Mesenchymal stem cell (in vitro differentiated cells and primary cell): ENCODE measurements around the gene RSPH3.
A peak's percentile ranks its signal among the peaks of the same experiment; 100 is the strongest.

Source experiments
- DNase-seq: peaks from one replicate; pipeline ENCODE4 v3.0.0-alpha.2; 2013
- H2AFZ ChIP-seq: one replicate; pipeline ENCODE4 v1.6.1; 2013; ENCODE audit warnings: low read depth, mild to moderate bottlenecking, control low read depth, inconsistent platforms, low read length, moderate library complexity
- H2AK5ac ChIP-seq: 2 replicates; pipeline ENCODE4 v1.6.1; 2013; ENCODE audit warnings: low read length, moderate library complexity, mild to moderate bottlenecking, inconsistent platforms; ENCODE audit not compliant: severe bottlenecking
- H2BK120ac ChIP-seq: one replicate; pipeline ENCODE4 v1.6.1; 2013; ENCODE audit warnings: low read depth, mild to moderate bottlenecking, inconsistent platforms, low read length, moderate library complexity
- H2BK12ac ChIP-seq, 2 experiments: one replicate each; pipeline ENCODE4 v1.6.1; 2013; ENCODE audit warnings: inconsistent platforms in 2 of 2, low read length in 2 of 2, mild to moderate bottlenecking in 2 of 2, moderate library complexity in 2 of 2, control low read depth in 1 of 2
- H2BK15ac ChIP-seq: one replicate; pipeline ENCODE4 v1.6.1; 2013; ENCODE audit warnings: mild to moderate bottlenecking, low read depth, inconsistent platforms; ENCODE audit not compliant: poor library complexity, severe bottlenecking
- H2BK5ac ChIP-seq: 2 replicates; pipeline ENCODE4 v1.6.1; 2013; ENCODE audit warnings: low read depth, mild to moderate bottlenecking, low read length, control low read depth, inconsistent platforms; ENCODE audit not compliant: poor library complexity, severe bottlenecking
- H3K14ac ChIP-seq, 2 experiments: one replicate each; pipeline ENCODE4 v1.6.1; 2013; ENCODE audit warnings: inconsistent platforms in 2 of 2, low read length in 2 of 2, control low read depth in 1 of 2, mild to moderate bottlenecking in 1 of 2, moderate library complexity in 1 of 2
- H3K18ac ChIP-seq, 2 experiments: one replicate each; pipeline ENCODE4 v1.6.1; 2013; ENCODE audit warnings: inconsistent platforms in 2 of 2, low read length in 2 of 2, control low read depth in 1 of 2, low read depth in 1 of 2, mild to moderate bottlenecking in 1 of 2
- H3K23ac ChIP-seq, 2 experiments: one replicate each; pipeline ENCODE4 v1.6.1; 2013; ENCODE audit warnings: inconsistent platforms in 2 of 2, low read length in 2 of 2, mild to moderate bottlenecking in 2 of 2, moderate library complexity in 2 of 2, control low read depth in 1 of 2
- H3K27ac ChIP-seq: 2 replicates; pipeline ENCODE4 v1.5.1; 2013; ENCODE audit warnings: mild to moderate bottlenecking, moderate library complexity, low read length, control low read depth, inconsistent platforms; ENCODE audit not compliant: poor library complexity, severe bottlenecking
- H3K27me3 ChIP-seq, 2 experiments: 2 replicates each; pipeline versions ENCODE4 v1.6.1 to v1.7.0; 2013; ENCODE audit warnings: low read length in 2 of 2, mild to moderate bottlenecking in 2 of 2, moderate library complexity in 2 of 2, control low read depth in 1 of 2, inconsistent platforms in 1 of 2; ENCODE audit not compliant: control insufficient read depth in 1 of 2, insufficient read depth in 1 of 2
- H3K36me3 ChIP-seq, 2 experiments: 2 replicates each; pipeline versions ENCODE4 v1.6.1 to v1.7.0; 2013; ENCODE audit warnings: low read length in 2 of 2, control low read depth in 1 of 2, inconsistent platforms in 1 of 2, low read depth in 1 of 2, mild to moderate bottlenecking in 1 of 2; ENCODE audit not compliant: insufficient read depth in 2 of 2, control insufficient read depth in 1 of 2
- H3K4ac ChIP-seq, 2 experiments: one replicate each; pipeline ENCODE4 v1.6.1; 2013; ENCODE audit warnings: inconsistent platforms in 2 of 2, low read length in 2 of 2, mild to moderate bottlenecking in 2 of 2, moderate library complexity in 2 of 2, control low read depth in 1 of 2, low read depth in 1 of 2
- H3K4me1 ChIP-seq: 2 replicates; pipeline ENCODE4 v1.6.1; 2013; ENCODE audit warnings: low read depth, low read length, control low read depth; ENCODE audit not compliant: control insufficient read depth, insufficient read depth
- H3K4me2 ChIP-seq: 2 replicates; pipeline ENCODE4 v1.6.1; 2013; ENCODE audit warnings: low read length, mild to moderate bottlenecking, inconsistent platforms; ENCODE audit not compliant: poor library complexity, severe bottlenecking
- H3K4me3 ChIP-seq, 2 experiments: 2 replicates each; pipeline versions ENCODE4 v1.5.1 to v1.7.0; 2013; ENCODE audit warnings: low read length in 2 of 2, mild to moderate bottlenecking in 2 of 2, control low read depth in 1 of 2, low read depth in 1 of 2; ENCODE audit not compliant: insufficient read depth in 1 of 2
- H3K79me1 ChIP-seq: replicated peaks from 2 replicates; pipeline ENCODE4 v1.6.1; 2013; ENCODE audit warnings: mild to moderate bottlenecking, control low read depth, low read length, inconsistent platforms; ENCODE audit not compliant: poor library complexity, severe bottlenecking
- H3K9ac ChIP-seq: 2 replicates; pipeline ENCODE4 v1.7.0; 2013; ENCODE audit warnings: mild to moderate bottlenecking, low read length, moderate library complexity
- H3K9me3 ChIP-seq: 2 replicates; pipeline ENCODE4 v1.7.0; 2013; ENCODE audit warnings: mild to moderate bottlenecking, low read length; ENCODE audit not compliant: control insufficient read depth
- H4K8ac ChIP-seq: one replicate; pipeline ENCODE4 v1.6.1; 2013; ENCODE audit warnings: inconsistent platforms, mild to moderate bottlenecking, low read length, moderate library complexity
- H4K91ac ChIP-seq: one replicate; pipeline ENCODE4 v1.6.1; 2013; ENCODE audit warnings: mild to moderate bottlenecking, low read length, inconsistent platforms
- WGBS: methylation state at CpG from one replicate; pipeline ENCODE4 v1.1.7; 2013; ENCODE audit warnings: mixed read lengths; 5-methylcytosine and 5-hydroxymethylcytosine counted together

The RSPH3 gene

DNA sequence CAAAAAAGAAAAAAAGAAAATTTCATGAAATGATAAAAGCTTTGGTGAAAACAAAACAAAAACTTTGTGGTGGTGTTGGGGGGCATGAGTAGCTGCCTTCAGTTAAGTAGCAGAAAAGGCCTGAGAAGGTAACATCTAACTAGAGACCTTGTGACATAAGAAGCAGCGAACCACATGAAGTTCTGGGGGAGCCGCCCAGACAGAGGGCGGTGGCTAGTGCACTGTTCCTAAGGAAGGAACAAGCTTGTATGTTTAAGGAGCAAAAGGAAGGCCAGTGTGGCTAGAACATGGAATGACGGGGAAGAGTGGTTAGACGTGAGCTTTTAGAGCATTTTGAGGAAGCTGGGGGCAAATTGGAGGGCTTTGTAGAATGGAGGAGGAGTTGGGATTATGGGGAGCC, 7.5 kb upstream of the RSPH3 start:
- Histone ChIP-seq H3K9ac (no peak overlapping the region), H2AK5ac (no peak overlapping the region), H3K4ac (no peak overlapping the region), H2AFZ (no peak overlapping the region), H3K27me3 (no peaks in the 10 kb centered on the region), H3K36me3 (no peaks in the 10 kb centered on the region), H3K79me1 (peaks cover 1% of the 10 kb centered on the region), H3K4me2 (no peak overlapping the region), H2BK15ac (no peak overlapping the region), H3K23ac (no peak overlapping the region), H2BK12ac (no peak overlapping the region), H4K91ac (no peak overlapping the region), H3K4me1 (peaks cover 3% of the 10 kb centered on the region), H3K14ac (no peak overlapping the region), H3K18ac (no peak overlapping the region), H3K4me3 (no peak overlapping the region), H2BK5ac (no peak overlapping the region), H4K8ac (no peak overlapping the region), H3K27ac (no peak overlapping the region), H3K9me3 (no peaks in the 10 kb centered on the region), H2BK120ac (no peak overlapping the region)
- WGBS, result 94% methylated on average over 5 of the region's 5 CpGs
- no peak for DNase-seq

- no peak overlapping the region for H2AK5ac ChIP-seq
- H3K9ac ChIP-seq, result no peak overlapping the region
- H4K91ac ChIP-seq, result no peak overlapping the region
- H3K14ac ChIP-seq, result no peak overlapping the region
- no peaks in the 10 kb centered on the region for H3K27me3 ChIP-seq
- no peak overlapping the region for H2BK12ac ChIP-seq
- no peak overlapping the region for H3K4me2 ChIP-seq
- no peak overlapping the region for H3K4ac ChIP-seq
- H2BK5ac ChIP-seq, result no peak overlapping the region
- H3K18ac ChIP-seq, result no peak overlapping the region
- H2BK15ac ChIP-seq, result no peak overlapping the region
- H2AFZ ChIP-seq, result no peak overlapping the region
- H3K36me3 ChIP-seq, result no peaks in the 10 kb centered on the region
- no peak overlapping the region for H4K8ac ChIP-seq
- no peaks in the 10 kb centered on the region for H3K9me3 ChIP-seq
- H3K4me1 ChIP-seq, result peaks cover 5% of the 10 kb centered on the region
- H3K4me3 ChIP-seq, result no peak overlapping the region
- H3K23ac ChIP-seq, result no peak overlapping the region
- peaks cover 4% of the 10 kb centered on the region for H3K79me1 ChIP-seq
- no peak overlapping the region for H3K27ac ChIP-seq
- no peak for DNase-seq
- 89% methylated on average over 5 of the region's 5 CpGs for WGBS
- no peak overlapping the region for H2BK120ac ChIP-seq
These were observed 5.4 kb upstream of the RSPH3 start for GRCh38 chr6:159005436-159005835.

GRCh38 chr6:159004592-159004991, 4.6 kb upstream of the RSPH3 start:
- Histone ChIP-seq H2AK5ac (no peak overlapping the region), H3K9ac (no peak overlapping the region), H3K4me1 (peaks cover 5% of the 10 kb centered on the region), H3K4me3 (no peak overlapping the region), H3K18ac (no peak overlapping the region), H4K8ac (no peak overlapping the region), H2BK15ac (no peak overlapping the region), H3K36me3 (no peaks in the 10 kb centered on the region), H2AFZ (no peak overlapping the region), H3K9me3 (no peaks in the 10 kb centered on the region), H2BK12ac (no peak overlapping the region), H3K14ac (no peak overlapping the region), H3K4ac (no peak overlapping the region), H3K79me1 (peaks cover 4% of the 10 kb centered on the region), H2BK120ac (no peak overlapping the region), H3K27me3 (no peaks in the 10 kb centered on the region), H3K23ac (no peak overlapping the region), H3K27ac (no peak overlapping the region), H3K4me2 (no peak overlapping the region), H2BK5ac (no peak overlapping the region), H4K91ac (no peak overlapping the region)
- no peak for DNase-seq
- 77% methylated on average over 3 of the region's 3 CpGs for WGBS

GRCh38 chr6:159002432-159003155, 2.6 kb upstream of the RSPH3 start:
- H3K18ac ChIP-seq, result no peak overlapping the region
- H3K4me1 ChIP-seq, result peaks cover 8% of the 10 kb centered on the region
- no peak overlapping the region for H3K14ac ChIP-seq
- H3K23ac ChIP-seq, result no peak overlapping the region
- H2BK12ac ChIP-seq, result no peak overlapping the region
- H2BK5ac ChIP-seq, result no peak overlapping the region
- no peak overlapping the region for H4K8ac ChIP-seq
- no peak overlapping the region for H3K9ac ChIP-seq
- H3K4me2 ChIP-seq, result no peak overlapping the region
- H2BK15ac ChIP-seq, result no peak overlapping the region
- no peak overlapping the region for H2AFZ ChIP-seq
- peak; percentile 20 for DNase-seq
- H2AK5ac ChIP-seq, result no peak overlapping the region
- H3K27me3 ChIP-seq, result no peaks in the 10 kb centered on the region
- no peak overlapping the region for H3K4ac ChIP-seq
- no peak overlapping the region for H3K27ac ChIP-seq
- WGBS, result 71% methylated on average over 9 of the region's 12 CpGs
- peaks cover 7% of the 10 kb centered on the region for H3K79me1 ChIP-seq
- H3K9me3 ChIP-seq, result no peaks in the 10 kb centered on the region
- H2BK120ac ChIP-seq, result no peak overlapping the region
- no peak overlapping the region for H3K4me3 ChIP-seq
- no peaks in the 10 kb centered on the region for H3K36me3 ChIP-seq
- H4K91ac ChIP-seq, result no peak overlapping the region
